Sigmoid colon (tissue), 7 donors: ENCODE results near the gene NTPCR. TPM values are rescaled to one million over a fixed set of nuclear protein-coding genes. Genes with fewer than 3 reads are reported as not detected.

Source experiments
- DNase-seq: peaks from one replicate; pipeline ENCODE4 v3.0.0-alpha.2; 2019
- H3K27ac ChIP-seq, 4 donors: fragments of 200-600 bp; sonication (generic); one replicate each; pipeline ENCODE4 v1.5.1; 2016 to 2019; ENCODE audit warnings: mild to moderate bottlenecking in 1 of 4
- H3K27me3 ChIP-seq, 3 donors: fragments of 200-600 bp; sonication (generic); one replicate each; pipeline ENCODE4 v1.5.1; 2019; ENCODE audit warnings: mild to moderate bottlenecking in 1 of 3
- H3K36me3 ChIP-seq, 4 donors: fragments of 200-600 bp; sonication (generic); one replicate each; pipeline ENCODE4 v1.5.1; 2016 to 2019
- H3K4me1 ChIP-seq, 4 donors: fragments of 200-600 bp; sonication (generic); one replicate each; pipeline ENCODE4 v1.5.1; 2017 to 2019
- H3K4me3 ChIP-seq, 4 donors: fragments of 200-600 bp; sonication (generic); one replicate each; pipeline ENCODE4 v1.5.1; 2017 to 2019; ENCODE audit warnings: mild to moderate bottlenecking in 2 of 4, moderate library complexity in 1 of 4
- H3K9me3 ChIP-seq, 4 donors: fragments of 200-600 bp in 3 of 4; sonication (generic) in 3 of 4; one replicate each; pipeline versions ENCODE4 v1.5.1 to v1.6.1; 2013 to 2019
- EP300 ChIP-seq, 4 donors: sonication (generic); formaldehyde crosslinking; IDR thresholded peaks; one replicate each; pipeline ENCODE4 v1.6.1; 2017; ENCODE audit warnings: antibody characterized with exemption in 4 of 4
- POLR2A ChIP-seq, 2 donors: fragments of 450-650 bp; IDR thresholded peaks; one replicate each; pipeline ENCODE4 v1.6.1; 2016; ENCODE audit warnings: antibody characterized with exemption in 2 of 2, mild to moderate bottlenecking in 2 of 2, moderate library complexity in 2 of 2
- POLR2AphosphoS5 ChIP-seq, 4 donors: sonication (generic); formaldehyde crosslinking; IDR thresholded peaks; one replicate each; pipeline ENCODE4 v1.6.1; 2017; ENCODE audit warnings: antibody characterized with exemption in 4 of 4
- WGBS, 2 donors: extraction: QIAGEN DNeasy Blood & Tissue Kit; methylation state at CpG; one replicate each; pipeline ENCODE4 v1.1.7; 2013; 5-methylcytosine and 5-hydroxymethylcytosine counted together
- intact Hi-C: fragments of 100-400 bp; cut with DNase I; formaldehyde crosslinking; loops from one replicate; pipeline ENCODE4 v1.15.1; 2023
- polyA plus RNA-seq, 3 donors: library from polyadenylated mRNA; stranded (reverse); fragments of 200-250 nt; gene quantifications; one replicate each; pipeline ENCODE4 v1.2.3, GENCODE V29; 2013
- total RNA-seq, 4 donors: library from RNA; depleted of rRNA; stranded (reverse); fragments of >200 nt; gene quantifications; one replicate each; pipeline ENCODE4 v1.1.0, GENCODE V29; 2016
- TF ChIP-seq, protein P1 (sequence below), 4 experiments: fragments of 450-650 bp in 3 of 4; fragments of 200-600 bp in 1 of 4; IDR thresholded peaks; one replicate each; pipeline ENCODE4 v1.5.1; 2016 to 2019; ENCODE audit warnings: antibody characterized with exemption in 4 of 4, mild to moderate bottlenecking in 3 of 4, moderate library complexity in 2 of 4
- donor health status: healthy with polysubstance abuse.
- donor health status: Bipolar disorder and iron deficiency.
- donor health status: healthy.

Gene NTPCR
- total and polyA plus RNA-seq, 7 donors, result 20.5 to 100 (median 43.2) TPM

DNA sequence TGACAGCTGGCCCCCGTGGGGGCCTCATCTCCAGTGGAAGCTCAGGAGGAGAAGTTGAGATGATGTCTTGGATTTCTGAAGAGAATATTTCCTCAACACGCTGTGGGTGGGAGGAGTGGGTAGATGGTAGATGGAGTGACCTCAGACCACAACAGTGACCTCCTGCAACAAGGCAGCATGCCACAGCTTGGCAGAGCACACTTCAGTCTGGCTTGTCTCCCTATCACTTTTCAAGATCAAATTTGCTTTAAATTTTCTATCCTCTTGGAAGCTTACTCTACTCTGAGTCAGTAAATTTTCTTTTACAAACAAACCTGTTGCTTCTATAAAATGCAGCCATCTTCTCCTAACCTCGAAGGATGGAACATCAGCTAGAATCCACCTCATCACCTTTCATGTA lies 59.7 kb downstream of the NTPCR start:
- DNase-seq, result no peak
- H3K4me1 ChIP-seq, result no peaks in the 10 kb centered on the region
- H3K27ac ChIP-seq, result no peak overlapping the region
- TF ChIP-seq, protein P1, sequence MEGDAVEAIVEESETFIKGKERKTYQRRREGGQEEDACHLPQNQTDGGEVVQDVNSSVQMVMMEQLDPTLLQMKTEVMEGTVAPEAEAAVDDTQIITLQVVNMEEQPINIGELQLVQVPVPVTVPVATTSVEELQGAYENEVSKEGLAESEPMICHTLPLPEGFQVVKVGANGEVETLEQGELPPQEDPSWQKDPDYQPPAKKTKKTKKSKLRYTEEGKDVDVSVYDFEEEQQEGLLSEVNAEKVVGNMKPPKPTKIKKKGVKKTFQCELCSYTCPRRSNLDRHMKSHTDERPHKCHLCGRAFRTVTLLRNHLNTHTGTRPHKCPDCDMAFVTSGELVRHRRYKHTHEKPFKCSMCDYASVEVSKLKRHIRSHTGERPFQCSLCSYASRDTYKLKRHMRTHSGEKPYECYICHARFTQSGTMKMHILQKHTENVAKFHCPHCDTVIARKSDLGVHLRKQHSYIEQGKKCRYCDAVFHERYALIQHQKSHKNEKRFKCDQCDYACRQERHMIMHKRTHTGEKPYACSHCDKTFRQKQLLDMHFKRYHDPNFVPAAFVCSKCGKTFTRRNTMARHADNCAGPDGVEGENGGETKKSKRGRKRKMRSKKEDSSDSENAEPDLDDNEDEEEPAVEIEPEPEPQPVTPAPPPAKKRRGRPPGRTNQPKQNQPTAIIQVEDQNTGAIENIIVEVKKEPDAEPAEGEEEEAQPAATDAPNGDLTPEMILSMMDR (IDR thresholded peaks at IDR 0.05), result no peak
- no peak for TF ChIP-seq EP300 (IDR thresholded peaks at IDR 0.05)
- TF ChIP-seq POLR2AphosphoS5 (IDR thresholded peaks at IDR 0.05), result no peak
- TF ChIP-seq POLR2A (IDR thresholded peaks at IDR 0.05), result no peak
- 89 to 91% methylated on average over 3 of the region's 3 CpGs for WGBS, 2 donors
- H3K4me3 ChIP-seq, result no peak overlapping the region
- intact Hi-C loops, result no loop called here
- no peaks in the 10 kb centered on the region for H3K9me3 ChIP-seq
- no peaks in the 10 kb centered on the region for H3K36me3 ChIP-seq
- no peaks in the 10 kb centered on the region for H3K27me3 ChIP-seq

DNA sequence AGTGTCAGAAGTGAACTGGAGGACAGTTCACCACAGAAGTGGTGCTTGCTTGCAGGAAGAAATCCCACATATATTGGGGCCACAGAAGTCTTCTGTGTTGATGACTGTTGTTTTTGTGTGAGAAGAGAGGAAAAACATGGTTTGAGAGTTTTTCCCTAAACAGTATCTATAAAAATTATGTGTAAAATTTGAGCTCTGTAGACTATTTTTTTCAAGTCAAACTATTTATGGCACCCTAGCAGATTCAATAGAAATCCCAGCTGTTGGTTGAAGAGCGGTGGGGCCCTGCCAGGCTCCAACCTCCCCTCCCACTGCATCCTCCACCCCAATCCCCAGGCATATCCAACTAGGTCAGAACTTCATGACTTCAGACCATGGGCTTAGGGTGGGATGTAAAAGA lies 61.6 kb downstream of the NTPCR start:
- Histone ChIP-seq H3K27ac (no peak overlapping the region), H3K27me3 (no peaks in the 10 kb centered on the region), H3K9me3 (no peaks in the 10 kb centered on the region), H3K4me3 (no peak overlapping the region), H3K4me1 (no peaks in the 10 kb centered on the region), H3K36me3 (no peaks in the 10 kb centered on the region)
- intact Hi-C loops, result no loop called here
- TF ChIP-seq POLR2A (IDR thresholded peaks at IDR 0.05) (no peak), EP300 (IDR thresholded peaks at IDR 0.05) (no peak), POLR2AphosphoS5 (IDR thresholded peaks at IDR 0.05) (no peak)
- TF ChIP-seq, protein P1 (IDR thresholded peaks at IDR 0.05), result no peak
- 93 to 96% methylated on average over 1 of the region's 1 CpG for WGBS, 2 donors
- DNase-seq, result no peak

DNA sequence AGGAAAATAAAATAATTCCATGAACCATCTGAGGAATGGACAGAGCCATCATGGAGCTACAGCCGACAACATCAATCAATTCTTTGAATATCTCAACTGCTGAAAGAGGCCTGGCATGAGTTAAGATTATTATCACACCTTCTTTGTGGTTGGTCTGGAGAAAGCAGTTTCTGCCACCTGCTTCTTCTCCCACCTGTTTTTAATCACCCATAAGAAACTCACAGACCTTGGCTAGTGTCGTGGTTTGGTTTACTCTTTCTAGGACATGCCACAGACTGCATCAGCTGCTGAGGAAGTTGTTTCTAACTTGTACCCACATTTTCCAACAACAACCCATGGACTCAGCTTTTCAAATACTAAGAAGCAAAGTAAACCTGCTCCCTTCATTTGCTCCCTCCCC lies 65.6 kb downstream of the NTPCR start:
- no peaks in the 10 kb centered on the region for H3K9me3 ChIP-seq
- intact Hi-C loops, result no loop called here
- WGBS, 2 donors, result 69 to 71% methylated on average over 2 of the region's 2 CpGs

DNA sequence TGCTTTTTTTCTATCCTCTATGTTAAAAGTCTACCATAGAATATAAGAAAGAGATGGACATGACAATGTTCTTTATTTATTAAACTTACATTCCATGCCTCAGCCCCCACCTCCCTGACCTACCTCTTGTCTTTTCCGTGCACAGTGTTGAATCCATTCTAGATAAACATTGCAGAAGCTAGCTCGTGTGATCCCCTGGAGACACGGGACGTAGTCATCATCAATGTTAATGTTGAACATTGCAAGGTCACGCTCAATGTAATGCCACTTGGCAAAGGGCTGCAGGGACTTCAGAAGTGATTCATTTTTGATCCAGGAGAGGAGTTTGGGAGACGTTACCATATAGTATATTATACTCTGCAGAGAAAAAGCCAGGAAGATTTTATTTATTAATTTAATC lies 66.4 kb downstream of the NTPCR start:
- Histone ChIP-seq H3K4me3 (no peak overlapping the region), H3K27ac (no peak overlapping the region), H3K4me1 (no peaks in the 10 kb centered on the region), H3K9me3 (no peaks in the 10 kb centered on the region), H3K27me3 (no peaks in the 10 kb centered on the region), H3K36me3 (no peaks in the 10 kb centered on the region)
- TF ChIP-seq, protein P1 (IDR thresholded peaks at IDR 0.05), result no peak
- no peak for TF ChIP-seq POLR2A (IDR thresholded peaks at IDR 0.05)
- no peak for DNase-seq
- WGBS, 2 donors, result 82% methylated on average over 6 of the region's 6 CpGs
- intact Hi-C loops, result no loop called here

More for the DNA sequence above, 65.6 kb downstream of the NTPCR start:
- H3K4me1 ChIP-seq, result no peaks in the 10 kb centered on the region
- H3K36me3 ChIP-seq, result no peaks in the 10 kb centered on the region
- TF ChIP-seq POLR2A (IDR thresholded peaks at IDR 0.05) (no peak), POLR2AphosphoS5 (IDR thresholded peaks at IDR 0.05) (no peak), EP300 (IDR thresholded peaks at IDR 0.05) (no peak)
- TF ChIP-seq, protein P1 (IDR thresholded peaks at IDR 0.05), result no peak
- no peaks in the 10 kb centered on the region for H3K27me3 ChIP-seq
- DNase-seq, result no peak
- no peak overlapping the region for H3K27ac ChIP-seq
- no peak overlapping the region for H3K4me3 ChIP-seq

DNA sequence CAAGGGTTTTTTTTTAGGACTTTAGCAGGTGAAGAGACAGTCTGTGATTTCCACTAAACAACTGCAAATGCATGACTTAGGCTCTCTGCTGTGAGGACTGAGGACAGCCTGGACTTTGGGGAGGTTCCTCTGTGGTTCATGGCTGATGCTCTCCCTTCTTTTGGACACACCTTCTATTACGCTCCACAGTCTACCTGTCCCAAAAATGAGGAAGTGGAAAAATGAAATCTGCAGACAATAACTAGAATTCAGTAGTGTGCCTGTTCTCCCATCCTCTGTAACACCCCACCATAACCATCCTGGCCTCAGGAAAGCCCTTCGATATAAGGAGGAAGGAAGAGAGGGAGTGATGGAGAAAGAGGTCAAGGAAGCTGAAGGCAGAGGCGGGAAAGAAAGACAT lies 68.7 kb downstream of the NTPCR start:
- H3K27me3 ChIP-seq, result no peaks in the 10 kb centered on the region
- H3K4me3 ChIP-seq, result no peak overlapping the region
- no peak for DNase-seq
- intact Hi-C loops, result no loop called here
- no peak overlapping the region for H3K27ac ChIP-seq
- H3K9me3 ChIP-seq, result no peaks in the 10 kb centered on the region
- no peaks in the 10 kb centered on the region for H3K4me1 ChIP-seq
- 93 to 94% methylated on average over 3 of the region's 3 CpGs for WGBS, 2 donors
- no peak for TF ChIP-seq POLR2A (IDR thresholded peaks at IDR 0.05)
- no peak for TF ChIP-seq POLR2AphosphoS5 (IDR thresholded peaks at IDR 0.05)
- TF ChIP-seq, protein P1 (IDR thresholded peaks at IDR 0.05), result no peak
- no peak for TF ChIP-seq EP300 (IDR thresholded peaks at IDR 0.05)
- H3K36me3 ChIP-seq, result no peaks in the 10 kb centered on the region
